Ascending aorta (tissue), 2 donors: ENCODE measurements around the gene GRAMD4. TPM values are rescaled to one million over a fixed set of nuclear protein-coding genes. Genes with fewer than 3 reads are reported as not detected.

Source experiments
- DNase-seq, 2 donors: peaks; one replicate each; pipeline ENCODE4 v3.0.0-alpha.2; 2019; ENCODE audit warnings: low spot score in 2 of 2
- H3K27ac ChIP-seq, 2 donors: fragments of 200-600 bp; sonication (generic); one replicate each; pipeline ENCODE4 v1.5.1; 2016 to 2017; ENCODE audit warnings: mild to moderate bottlenecking in 1 of 2
- H3K27me3 ChIP-seq: fragments of 200-600 bp; sonication (generic); one replicate; pipeline ENCODE4 v1.5.1; 2017
- H3K36me3 ChIP-seq, 2 donors: fragments of 200-600 bp; sonication (generic); one replicate each; pipeline ENCODE4 v1.5.1; 2016
- H3K4me1 ChIP-seq, 2 donors: fragments of 200-600 bp; sonication (generic); one replicate each; pipeline ENCODE4 v1.5.1; 2016 to 2017; ENCODE audit warnings: mild to moderate bottlenecking in 1 of 2
- H3K4me3 ChIP-seq, 2 donors: fragments of 200-600 bp; sonication (generic); one replicate each; pipeline ENCODE4 v1.5.1; 2016 to 2017; ENCODE audit warnings: mild to moderate bottlenecking in 1 of 2
- H3K9me3 ChIP-seq, 2 donors: fragments of 200-600 bp; sonication (generic); one replicate each; pipeline ENCODE4 v1.5.1; 2016
- intact Hi-C: fragments of 100-400 bp; cut with DNase I; formaldehyde crosslinking; loops from one replicate; pipeline ENCODE4 v1.15.1; 2023
- total RNA-seq: library from RNA; depleted of rRNA; stranded (reverse); fragments of >200 nt; gene quantifications from one replicate; pipeline ENCODE4 v1.1.0, GENCODE V29; 2016
- TF ChIP-seq, protein P1 (sequence below), 3 experiments: fragments of 200-600 bp in 2 of 3; fragments of 450-650 bp in 1 of 3; sonication (generic) in 2 of 3; IDR thresholded peaks; one replicate each; pipeline ENCODE4 v1.5.1; 2016 to 2019; ENCODE audit warnings: antibody characterized with exemption in 3 of 3, mild to moderate bottlenecking in 1 of 3, moderate library complexity in 1 of 3

GRAMD4 gene
- total RNA-seq, 1 donor from 2014 or later = 20.2 TPM

DNA sequence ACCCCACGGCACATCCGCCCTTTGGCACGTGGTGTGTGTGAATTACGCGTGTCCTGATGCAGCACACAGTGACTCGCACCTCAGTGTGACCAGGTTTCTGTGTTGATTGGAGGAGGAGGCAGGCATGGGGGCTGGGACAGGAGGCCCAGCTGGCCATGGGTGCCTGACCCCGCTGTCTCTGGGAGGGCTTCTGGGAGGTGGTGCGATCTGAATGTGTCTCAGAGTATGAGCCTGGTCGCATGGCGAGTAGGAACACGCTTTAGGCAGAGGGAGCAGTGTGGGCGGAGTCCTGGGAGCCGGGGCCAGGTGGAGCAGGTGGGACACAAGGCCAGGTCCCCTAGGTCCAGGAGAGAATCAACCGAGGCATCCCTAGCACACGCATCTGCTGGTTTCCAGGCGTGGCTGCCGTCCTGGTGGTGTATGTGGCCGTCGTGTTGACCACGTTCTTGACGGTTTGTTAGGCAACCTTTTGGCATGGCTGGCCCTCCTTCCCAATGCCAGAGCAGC lies 5.7 kb downstream of the GRAMD4 start:
- Histone ChIP-seq H3K4me1 (no peaks in the 10 kb centered on the region), H3K27me3 (no peaks in the 10 kb centered on the region), H3K4me3 (no peak overlapping the region), H3K36me3 (peaks cover 9 to 10% of the 10 kb centered on the region in 2 donors), H3K27ac (no peak overlapping the region), H3K9me3 (no peaks in the 10 kb centered on the region)
- TF ChIP-seq, protein P1, sequence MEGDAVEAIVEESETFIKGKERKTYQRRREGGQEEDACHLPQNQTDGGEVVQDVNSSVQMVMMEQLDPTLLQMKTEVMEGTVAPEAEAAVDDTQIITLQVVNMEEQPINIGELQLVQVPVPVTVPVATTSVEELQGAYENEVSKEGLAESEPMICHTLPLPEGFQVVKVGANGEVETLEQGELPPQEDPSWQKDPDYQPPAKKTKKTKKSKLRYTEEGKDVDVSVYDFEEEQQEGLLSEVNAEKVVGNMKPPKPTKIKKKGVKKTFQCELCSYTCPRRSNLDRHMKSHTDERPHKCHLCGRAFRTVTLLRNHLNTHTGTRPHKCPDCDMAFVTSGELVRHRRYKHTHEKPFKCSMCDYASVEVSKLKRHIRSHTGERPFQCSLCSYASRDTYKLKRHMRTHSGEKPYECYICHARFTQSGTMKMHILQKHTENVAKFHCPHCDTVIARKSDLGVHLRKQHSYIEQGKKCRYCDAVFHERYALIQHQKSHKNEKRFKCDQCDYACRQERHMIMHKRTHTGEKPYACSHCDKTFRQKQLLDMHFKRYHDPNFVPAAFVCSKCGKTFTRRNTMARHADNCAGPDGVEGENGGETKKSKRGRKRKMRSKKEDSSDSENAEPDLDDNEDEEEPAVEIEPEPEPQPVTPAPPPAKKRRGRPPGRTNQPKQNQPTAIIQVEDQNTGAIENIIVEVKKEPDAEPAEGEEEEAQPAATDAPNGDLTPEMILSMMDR (IDR thresholded peaks at IDR 0.05) = no peak
- no peak for DNase-seq
- intact Hi-C loops = no loop called here

DNA sequence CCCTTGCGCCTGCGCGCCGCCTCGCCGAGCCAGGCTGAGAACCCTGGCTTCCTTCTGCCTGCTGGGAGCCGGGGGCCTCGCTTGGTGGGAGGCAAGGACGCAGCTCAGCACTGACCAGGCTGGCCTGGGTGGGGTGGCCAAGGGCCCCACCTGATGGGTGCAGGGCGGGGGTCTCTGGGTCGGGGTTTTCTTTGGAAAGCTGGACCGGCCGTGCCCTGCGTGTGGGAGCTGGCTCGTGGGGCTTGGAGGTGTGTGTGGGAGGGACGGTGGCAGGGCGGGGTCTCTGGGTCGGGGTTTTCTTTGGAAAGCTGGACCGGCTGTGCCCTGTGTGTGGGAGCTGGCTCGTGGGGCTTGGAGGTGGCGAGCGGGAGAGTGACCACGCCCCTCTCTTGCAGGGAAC lies 6.2 kb downstream of the GRAMD4 start:
- peaks cover 9 to 10% of the 10 kb centered on the region in 2 donors for H3K36me3 ChIP-seq
- H3K27ac ChIP-seq = no peak overlapping the region
- no peaks in the 10 kb centered on the region for H3K9me3 ChIP-seq
- TF ChIP-seq, protein P1 (IDR thresholded peaks at IDR 0.05) = no peak
- no peak overlapping the region for H3K4me3 ChIP-seq
- intact Hi-C loops = no loop called here
- H3K27me3 ChIP-seq = no peaks in the 10 kb centered on the region
- H3K4me1 ChIP-seq = no peaks in the 10 kb centered on the region
- DNase-seq = no peak

DNA sequence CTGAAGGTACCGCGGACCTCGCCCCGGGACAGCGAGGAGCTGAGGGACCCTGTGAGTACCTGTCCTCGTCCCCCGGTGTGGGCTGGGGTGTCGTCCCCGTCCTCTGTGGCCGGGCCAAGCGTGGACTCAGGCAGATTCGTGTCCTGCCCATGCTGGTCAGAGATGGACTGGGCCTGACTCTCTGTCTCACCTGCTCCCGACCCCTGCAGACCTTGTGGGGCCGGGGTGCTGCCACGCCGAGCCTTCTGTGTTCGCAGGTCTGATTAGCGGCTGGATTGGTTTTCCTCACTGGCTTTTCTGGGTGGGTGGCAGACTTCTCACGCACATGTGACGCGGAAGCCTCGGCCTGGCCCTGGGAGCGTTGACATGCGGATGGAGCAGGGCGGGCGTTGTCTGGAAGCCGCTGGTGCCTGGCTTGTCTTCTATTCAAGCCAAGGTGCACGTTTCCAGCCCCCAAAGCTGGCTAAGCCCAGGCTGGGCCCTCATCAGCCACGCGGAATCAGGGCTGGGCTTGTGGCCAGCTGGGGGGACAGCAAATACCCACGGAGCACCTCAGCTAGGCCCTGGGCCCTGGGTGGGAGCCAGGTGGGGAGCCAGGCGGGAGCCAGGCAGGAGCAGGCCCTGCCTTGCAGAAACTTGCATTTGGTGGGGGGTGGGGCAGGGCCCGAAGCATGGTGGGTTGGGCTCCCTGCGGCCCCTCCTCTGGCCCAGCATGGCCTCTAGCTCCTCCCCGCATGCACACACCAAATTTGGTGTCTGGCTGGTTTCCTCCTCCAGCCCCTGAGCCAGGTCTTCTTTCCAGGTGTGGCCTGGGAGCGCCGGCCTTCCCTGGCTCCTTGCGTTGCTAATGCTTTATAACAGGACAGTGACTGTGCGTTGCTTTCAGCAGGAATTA lies 7.0 kb downstream of the GRAMD4 start:
- Histone ChIP-seq H3K4me3 (no peak overlapping the region), H3K27ac (no peak overlapping the region), H3K27me3 (no peaks in the 10 kb centered on the region), H3K36me3 (peaks cover 9 to 10% of the 10 kb centered on the region in 2 donors), H3K9me3 (no peaks in the 10 kb centered on the region), H3K4me1 (no peaks in the 10 kb centered on the region)
- intact Hi-C loops = no loop called here
- no peak for DNase-seq
- TF ChIP-seq, protein P1 (IDR thresholded peaks at IDR 0.05) = no peak

DNA sequence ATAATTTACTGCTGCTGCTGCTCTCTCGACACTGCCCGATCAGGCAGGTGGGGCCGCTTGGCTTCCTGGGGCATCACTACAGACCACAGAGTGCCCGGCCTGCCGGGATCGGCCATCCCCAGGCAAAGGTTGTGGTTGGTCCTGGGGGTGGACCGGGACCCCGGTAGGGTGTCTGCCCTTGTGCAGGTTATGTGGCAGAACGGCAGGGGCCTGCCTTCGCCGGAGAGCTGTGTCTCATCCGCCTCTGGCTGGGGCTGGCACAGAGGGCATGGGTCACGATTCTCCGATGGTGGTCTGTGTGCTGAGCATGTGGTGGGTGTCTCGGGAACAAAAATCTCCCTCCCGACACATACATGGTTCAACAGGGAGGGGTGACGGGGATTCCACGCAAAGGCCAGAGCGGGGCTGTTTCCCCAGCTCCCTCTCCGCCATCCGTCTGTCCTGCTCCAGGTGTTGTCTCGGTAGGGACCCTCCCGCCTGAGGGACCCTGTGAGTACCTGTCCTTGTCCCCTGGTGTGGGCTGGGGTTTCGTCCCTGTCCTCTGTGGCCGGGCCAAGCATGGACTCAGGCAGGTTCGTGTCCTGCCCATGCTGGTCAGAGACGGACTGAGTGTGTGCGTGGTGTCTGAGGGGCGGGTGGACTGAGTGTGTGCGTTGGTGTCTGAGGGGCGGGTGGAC lies 7.8 kb downstream of the GRAMD4 start:
- no peak overlapping the region for H3K4me3 ChIP-seq
- no peaks in the 10 kb centered on the region for H3K4me1 ChIP-seq
- H3K27me3 ChIP-seq = no peaks in the 10 kb centered on the region
- H3K36me3 ChIP-seq = peaks cover 9 to 10% of the 10 kb centered on the region in 2 donors
- TF ChIP-seq, protein P1 (IDR thresholded peaks at IDR 0.05) = no peak
- intact Hi-C loops = no loop called here
- no peak for DNase-seq
- H3K27ac ChIP-seq = no peak overlapping the region
- no peaks in the 10 kb centered on the region for H3K9me3 ChIP-seq

DNA sequence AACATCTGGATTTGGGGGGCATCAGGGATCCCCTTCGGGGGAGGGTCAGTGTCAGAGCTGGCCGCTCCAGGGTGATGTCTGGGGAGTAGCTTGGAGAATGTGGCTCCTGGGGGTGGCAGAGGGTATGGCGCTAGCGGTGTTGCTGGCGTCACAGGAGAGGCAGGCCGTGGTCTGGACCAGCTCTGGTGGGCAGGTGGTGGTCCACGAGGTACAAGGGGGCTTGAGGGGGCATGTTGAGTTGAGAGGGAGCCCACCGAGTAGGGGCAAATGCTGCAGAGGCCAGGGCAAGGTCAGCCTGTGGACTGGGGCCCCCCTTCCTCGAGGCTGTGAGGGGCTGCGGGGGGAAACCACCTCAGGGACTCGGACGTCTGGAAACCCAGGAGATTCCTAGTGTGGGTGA lies 8.6 kb downstream of the GRAMD4 start:
- Histone ChIP-seq H3K27ac (no peak overlapping the region), H3K9me3 (no peaks in the 10 kb centered on the region), H3K36me3 (peaks cover 9 to 10% of the 10 kb centered on the region in 2 donors), H3K4me3 (no peak overlapping the region), H3K27me3 (no peaks in the 10 kb centered on the region), H3K4me1 (no peaks in the 10 kb centered on the region)
- intact Hi-C loops = no loop called here
- DNase-seq = no peak
- TF ChIP-seq, protein P1 (IDR thresholded peaks at IDR 0.05) = no peak
